ENCODE results near the gene ZKSCAN5. TPM values are rescaled to one million over a fixed set of nuclear protein-coding genes. Genes with fewer than 3 reads are reported as not detected.
A peak's percentile ranks its signal among the peaks of the same experiment; 100 is the strongest.

ZKSCAN5 gene
- total RNA-seq, 1 donor from 2014 or later, result 14.0 TPM

GRCh38 chr7:99459087-99459486, 45.4 kb upstream of the ZKSCAN5 start:
- no peaks in the 10 kb centered on the region for H3K9me3 Mint-ChIP-seq
- no peaks in the 10 kb centered on the region for H3K27me3 Mint-ChIP-seq
- H3K4me3 Mint-ChIP-seq, result no peak overlapping the region
- DNase-seq (ENCODE audit: extremely low spot score, unreplicated experiment), result no peak
- peaks cover 28% of the 10 kb centered on the region for H3K36me3 Mint-ChIP-seq
- H3K4me1 Mint-ChIP-seq (ENCODE audit: unreplicated experiment), result peaks cover 12% of the 10 kb centered on the region
- peak overlapping the region; percentile 46 for H3K27ac Mint-ChIP-seq
- peak; percentile 64 for TF ChIP-seq CTCF (conservative IDR thresholded peaks at IDR 0.05)

GRCh38 chr7:99460651-99461050, 43.8 kb upstream of the ZKSCAN5 start:
- Mint-ChIP-seq H3K4me1 (ENCODE audit: unreplicated experiment) (peaks cover 18% of the 10 kb centered on the region), H3K9me3 (no peaks in the 10 kb centered on the region), H3K36me3 (peaks cover 33% of the 10 kb centered on the region), H3K27ac (peak overlapping the region; percentile 72), H3K4me3 (peak overlapping the region; percentile 53), H3K27me3 (no peaks in the 10 kb centered on the region)
- no peak for DNase-seq (ENCODE audit: extremely low spot score, unreplicated experiment)
- TF ChIP-seq CTCF (conservative IDR thresholded peaks at IDR 0.05), result no peak

GRCh38 chr7:99461221-99461620, 43.2 kb upstream of the ZKSCAN5 start:
- Mint-ChIP-seq H3K4me3 (no peak overlapping the region), H3K9me3 (no peaks in the 10 kb centered on the region), H3K27me3 (peaks cover 3% of the 10 kb centered on the region), H3K27ac (no peak overlapping the region), H3K36me3 (peaks cover 37% of the 10 kb centered on the region), H3K4me1 (ENCODE audit: unreplicated experiment) (peaks cover 23% of the 10 kb centered on the region)
- no peak for DNase-seq (ENCODE audit: extremely low spot score, unreplicated experiment)
- peak; percentile 44 for TF ChIP-seq CTCF (conservative IDR thresholded peaks at IDR 0.05)

GRCh38 chr7:99465421-99465768, 39.1 kb upstream of the ZKSCAN5 start:
- Mint-ChIP-seq H3K27me3 (peaks cover 15% of the 10 kb centered on the region), H3K36me3 (peaks cover 21% of the 10 kb centered on the region), H3K4me1 (ENCODE audit: unreplicated experiment) (peaks cover 20% of the 10 kb centered on the region), H3K4me3 (peak overlapping the region; percentile 93), H3K27ac (peak overlapping the region; percentile 96), H3K9me3 (no peaks in the 10 kb centered on the region)
- TF ChIP-seq CTCF (conservative IDR thresholded peaks at IDR 0.05), result no peak
- no peak for DNase-seq (ENCODE audit: extremely low spot score, unreplicated experiment)

GRCh38 chr7:99468336-99468918, 36.0 kb upstream of the ZKSCAN5 start:
- DNase-seq (ENCODE audit: extremely low spot score, unreplicated experiment), result no peak
- peaks cover 16% of the 10 kb centered on the region for H3K36me3 Mint-ChIP-seq
- peaks cover 19% of the 10 kb centered on the region for H3K27me3 Mint-ChIP-seq
- no peak for TF ChIP-seq CTCF (conservative IDR thresholded peaks at IDR 0.05)
- no peak overlapping the region for H3K4me3 Mint-ChIP-seq
- H3K9me3 Mint-ChIP-seq, result no peaks in the 10 kb centered on the region
- peaks cover 27% of the 10 kb centered on the region for H3K4me1 Mint-ChIP-seq (ENCODE audit: unreplicated experiment)
- H3K27ac Mint-ChIP-seq, result no peak overlapping the region
